HG02623 (cell line): ENCODE measurements around the gene ZNF79.

Experiments
- ATAC-seq: cut with Tn5 transposase; IDR thresholded peaks from one replicate; pipeline ENCODE4 v1.9.1; 2021; ENCODE audit warnings: moderate library complexity; ENCODE audit not compliant: unreplicated experiment

The ZNF79 gene

DNA sequence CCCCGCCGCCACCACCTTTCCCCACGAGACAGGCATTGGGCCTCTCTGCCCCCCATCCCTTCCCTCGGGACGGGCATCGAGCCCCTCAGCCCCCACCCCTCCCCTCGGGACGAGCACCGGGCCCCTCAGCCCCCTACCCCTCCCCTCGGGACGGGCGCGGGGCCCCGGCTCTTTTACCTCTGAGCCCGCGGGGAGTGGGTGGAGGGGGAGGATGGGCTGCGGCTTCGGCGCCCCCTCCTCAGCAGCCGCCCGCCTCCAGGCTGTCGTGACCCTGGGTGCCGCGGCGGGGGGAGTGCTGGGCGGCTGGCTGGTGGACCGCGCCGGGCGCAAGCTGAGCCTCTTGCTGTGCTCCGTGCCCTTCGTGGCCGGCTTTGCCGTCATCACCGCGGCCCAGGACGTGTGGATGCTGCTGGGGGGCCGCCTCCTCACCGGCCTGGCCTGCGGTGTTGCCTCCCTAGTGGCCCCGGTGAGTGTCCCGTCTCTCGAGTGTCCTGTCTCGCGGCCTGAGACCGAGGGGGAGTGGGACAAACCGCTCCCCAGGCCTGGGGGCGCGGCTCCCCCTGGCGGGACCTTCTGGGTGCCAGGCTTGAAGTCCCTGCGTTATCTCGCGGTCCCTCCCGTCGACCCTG, 26.4 kb upstream of the ZNF79 start:
- no peak for ATAC-seq

DNA sequence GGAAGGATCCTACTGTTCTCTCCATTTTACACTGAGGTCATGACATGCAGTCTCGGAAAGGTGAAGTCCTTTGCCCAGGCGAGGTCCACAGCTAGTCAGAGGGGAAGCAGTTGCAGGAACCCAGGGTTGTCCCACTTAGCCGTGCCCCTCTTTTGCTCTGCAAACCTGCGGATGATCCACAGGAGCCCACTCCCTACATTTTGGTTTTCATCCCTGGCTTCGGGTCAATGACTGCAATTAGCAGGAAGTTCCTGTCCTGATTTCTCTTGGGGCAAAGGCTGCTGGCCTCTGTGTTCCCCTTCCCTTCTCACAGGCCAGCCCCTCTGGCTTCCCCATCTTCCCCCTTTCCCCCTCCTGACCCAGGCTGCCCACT, 25.9 kb upstream of the ZNF79 start:
- ATAC-seq = no peak

DNA sequence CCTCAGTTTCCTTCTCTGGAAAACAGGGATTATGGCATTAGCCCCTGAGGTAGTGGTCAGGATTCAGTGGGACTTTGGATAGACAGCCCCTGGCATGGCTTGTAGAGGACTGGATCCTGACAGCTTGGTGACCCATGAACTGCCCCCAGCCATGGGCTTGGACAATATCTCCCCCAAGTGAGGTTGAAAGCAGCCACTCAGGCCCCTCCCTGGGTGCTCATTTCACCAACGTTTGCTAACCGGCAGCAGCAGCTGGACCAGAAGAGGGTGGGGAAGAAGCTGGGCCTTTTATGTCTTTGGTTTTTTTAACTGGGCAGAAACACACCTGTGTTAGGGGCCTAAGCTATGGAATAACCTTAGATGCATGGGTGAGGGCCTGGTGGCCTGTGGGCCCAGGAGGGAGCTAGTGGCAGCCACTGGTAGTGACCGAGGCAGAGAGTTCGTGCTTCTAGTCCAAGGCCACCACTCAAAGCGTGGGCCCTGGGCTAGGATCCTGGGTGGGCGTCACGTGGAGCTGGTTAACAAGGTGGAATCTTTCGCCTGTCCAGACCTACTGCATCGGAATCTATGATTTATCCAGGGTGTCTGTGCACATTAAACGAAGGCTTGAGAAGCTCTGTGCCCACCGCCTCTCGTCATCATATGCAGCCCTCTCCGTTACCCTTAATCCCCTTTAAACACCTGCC, 25.3 kb upstream of the ZNF79 start:
- ATAC-seq = no peak

DNA sequence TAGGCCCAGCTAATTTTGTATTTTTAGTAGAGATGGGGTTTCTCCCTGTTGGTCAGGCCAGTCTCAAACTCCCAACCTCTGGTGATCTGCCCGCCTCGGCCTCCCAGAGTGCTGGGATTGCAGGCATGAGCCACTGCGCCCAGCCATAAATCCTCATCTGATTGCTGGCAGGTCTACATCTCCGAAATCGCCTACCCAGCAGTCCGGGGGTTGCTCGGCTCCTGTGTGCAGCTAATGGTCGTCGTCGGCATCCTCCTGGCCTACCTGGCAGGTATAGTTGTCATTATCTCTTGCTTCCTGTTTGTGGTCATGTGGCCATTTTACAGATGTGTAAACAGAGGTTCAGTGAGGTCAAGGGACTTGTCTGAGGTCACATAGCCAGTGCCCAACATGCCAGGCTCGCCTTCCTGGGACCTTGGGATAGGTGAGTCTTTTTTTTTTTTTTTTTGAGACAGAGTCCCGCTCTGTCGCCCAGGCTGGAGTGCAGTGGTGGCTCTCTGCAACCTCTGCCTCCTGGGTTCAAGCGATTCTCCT, 24.4 kb upstream of the ZNF79 start:
- ATAC-seq = no peak

DNA sequence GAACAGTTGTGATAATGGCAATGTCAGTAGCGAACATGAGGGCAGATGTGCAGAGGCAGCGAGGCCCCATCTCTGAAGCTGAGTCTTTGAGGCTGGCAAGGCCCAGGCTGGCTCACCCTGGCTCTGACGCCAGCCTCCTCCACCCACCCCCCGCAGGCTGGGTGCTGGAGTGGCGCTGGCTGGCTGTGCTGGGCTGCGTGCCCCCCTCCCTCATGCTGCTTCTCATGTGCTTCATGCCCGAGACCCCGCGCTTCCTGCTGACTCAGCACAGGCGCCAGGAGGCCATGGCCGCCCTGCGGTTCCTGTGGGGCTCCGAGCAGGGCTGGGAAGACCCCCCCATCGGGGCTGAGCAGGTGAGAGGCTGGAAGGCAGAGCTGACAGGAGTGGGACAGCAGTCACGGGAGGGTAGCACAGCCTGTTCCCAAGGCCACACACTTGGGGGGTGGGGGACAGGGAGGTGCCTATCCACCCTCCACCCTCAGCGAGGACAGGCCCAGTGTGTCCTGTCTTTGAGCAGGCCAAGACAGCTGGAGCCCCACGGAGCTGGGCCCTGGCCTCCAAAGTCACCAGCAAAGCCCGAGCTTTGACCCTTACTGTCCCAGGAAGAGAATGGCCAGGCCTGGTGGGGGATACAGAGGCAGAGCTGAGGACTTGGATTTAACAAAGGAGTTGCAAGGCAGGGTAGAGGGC, 21.6 kb upstream of the ZNF79 start:
- no peak for ATAC-seq

DNA sequence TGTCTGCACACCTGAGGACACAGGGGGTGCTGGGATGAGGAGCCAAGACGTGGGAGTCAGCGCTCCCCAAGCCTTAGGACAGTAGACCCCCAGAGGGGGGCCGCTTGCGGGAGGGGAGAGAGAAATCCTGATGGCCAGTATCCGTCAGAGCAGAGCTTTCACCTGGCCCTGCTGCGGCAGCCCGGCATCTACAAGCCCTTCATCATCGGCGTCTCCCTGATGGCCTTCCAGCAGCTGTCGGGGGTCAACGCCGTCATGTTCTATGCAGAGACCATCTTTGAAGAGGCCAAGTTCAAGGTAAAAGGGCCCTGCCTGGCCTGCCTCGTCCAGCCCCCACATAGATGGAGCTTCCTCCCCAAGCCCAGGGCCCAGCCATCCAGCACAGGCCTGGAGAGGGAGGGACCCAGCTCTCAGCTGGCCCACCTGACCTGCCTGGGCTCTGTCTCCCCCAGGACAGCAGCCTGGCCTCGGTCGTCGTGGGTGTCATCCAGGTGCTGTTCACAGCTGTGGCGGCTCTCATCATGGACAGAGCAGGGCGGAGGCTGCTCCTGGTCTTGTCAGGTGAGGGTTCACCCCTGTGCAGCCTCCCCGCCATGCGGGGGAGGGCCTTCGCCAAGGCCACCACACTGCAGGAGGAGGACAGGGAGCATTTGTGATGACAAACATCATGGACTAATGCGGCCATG, 20.5 kb upstream of the ZNF79 start:
- no peak for ATAC-seq

DNA sequence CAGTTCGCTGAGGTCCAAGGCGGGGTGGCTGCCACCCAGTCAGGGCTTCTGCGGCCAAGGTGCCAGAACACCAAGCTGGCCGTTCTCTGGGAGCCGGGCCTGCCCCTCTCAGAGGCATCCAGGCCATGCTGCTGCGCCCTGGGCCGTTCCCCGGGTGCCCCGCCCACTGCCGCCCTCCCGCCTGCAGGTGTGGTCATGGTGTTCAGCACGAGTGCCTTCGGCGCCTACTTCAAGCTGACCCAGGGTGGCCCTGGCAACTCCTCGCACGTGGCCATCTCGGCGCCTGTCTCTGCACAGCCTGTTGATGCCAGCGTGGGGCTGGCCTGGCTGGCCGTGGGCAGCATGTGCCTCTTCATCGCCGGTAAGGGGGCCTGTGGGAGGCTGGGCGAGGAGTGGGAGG, 19.6 kb upstream of the ZNF79 start:
- no peak for ATAC-seq

DNA sequence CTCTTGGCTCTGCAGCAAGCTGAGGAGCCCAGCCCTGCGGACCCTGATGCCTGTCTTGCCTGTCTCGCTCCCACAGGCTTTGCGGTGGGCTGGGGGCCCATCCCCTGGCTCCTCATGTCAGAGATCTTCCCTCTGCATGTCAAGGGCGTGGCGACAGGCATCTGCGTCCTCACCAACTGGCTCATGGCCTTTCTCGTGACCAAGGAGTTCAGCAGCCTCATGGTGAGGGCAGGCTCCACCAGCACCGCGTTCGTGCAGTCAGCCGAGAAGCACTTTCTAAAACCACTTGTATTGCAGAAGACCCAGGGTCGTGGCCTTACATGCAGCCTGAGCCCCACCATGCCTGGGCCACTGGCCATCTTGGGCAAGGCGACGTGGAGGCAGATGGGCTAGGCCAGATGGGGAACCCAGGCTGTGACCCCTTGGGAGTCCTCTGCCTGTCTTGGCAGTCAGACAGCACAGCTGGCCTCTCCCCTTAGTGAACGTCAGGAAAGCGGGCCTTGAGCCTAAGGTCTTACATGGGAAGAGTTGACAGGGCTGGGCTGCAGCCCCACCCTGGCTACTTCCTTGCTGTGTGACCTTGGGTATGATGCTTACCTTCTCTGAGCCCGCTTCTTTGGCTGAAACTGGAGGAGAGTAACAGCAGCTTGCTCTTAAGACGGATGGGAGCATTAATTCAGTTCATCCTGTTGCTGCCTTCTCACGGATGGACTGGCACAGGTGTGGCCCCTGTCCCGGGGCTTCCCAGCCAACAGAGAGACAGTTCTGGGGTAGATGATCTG, 18.6 kb upstream of the ZNF79 start:
- no peak for ATAC-seq

DNA sequence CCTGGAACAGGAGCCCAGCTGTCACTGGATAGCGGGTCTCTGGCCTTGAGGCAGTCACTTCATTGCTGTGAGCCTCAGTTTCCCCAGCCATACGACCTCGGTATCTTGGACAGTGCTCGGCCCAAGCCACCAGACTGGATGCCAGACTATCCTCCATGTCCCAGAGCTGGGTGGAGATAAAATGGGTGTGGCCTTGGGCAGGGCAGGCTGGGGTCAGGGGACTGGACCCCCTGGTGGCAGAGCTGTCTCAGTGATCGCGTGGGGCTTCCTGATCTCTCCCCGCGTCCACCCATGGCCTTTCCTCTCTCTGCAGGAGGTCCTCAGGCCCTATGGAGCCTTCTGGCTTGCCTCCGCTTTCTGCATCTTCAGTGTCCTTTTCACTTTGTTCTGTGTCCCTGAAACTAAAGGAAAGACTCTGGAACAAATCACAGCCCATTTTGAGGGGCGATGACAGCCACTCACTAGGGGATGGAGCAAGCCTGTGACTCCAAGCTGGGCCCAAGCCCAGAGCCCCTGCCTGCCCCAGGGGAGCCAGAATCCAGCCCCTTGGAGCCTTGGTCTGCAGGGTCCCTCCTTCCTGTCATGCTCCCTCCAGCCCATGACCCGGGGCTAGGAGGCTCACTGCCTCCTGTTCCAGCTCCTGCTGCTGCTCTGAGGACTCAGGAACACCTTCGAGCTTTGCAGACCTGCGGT, 17.2 kb upstream of the ZNF79 start:
- ATAC-seq = no peak

DNA sequence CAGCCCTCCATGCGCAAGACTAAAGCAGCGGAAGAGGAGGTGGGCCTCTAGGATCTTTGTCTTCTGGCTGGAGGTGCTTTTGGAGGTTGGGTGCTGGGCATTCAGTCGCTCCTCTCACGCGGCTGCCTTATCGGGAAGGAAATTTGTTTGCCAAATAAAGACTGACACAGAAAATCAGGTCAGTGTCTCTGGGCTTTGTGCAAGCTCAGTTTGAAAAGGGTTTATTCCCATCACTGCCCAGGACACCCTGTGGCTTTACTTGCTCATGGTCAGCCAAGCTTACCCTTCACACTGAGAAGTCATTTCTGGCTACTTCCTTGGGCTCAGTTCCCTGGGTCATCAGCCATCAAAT, 16.7 kb upstream of the ZNF79 start:
- no peak for ATAC-seq

DNA sequence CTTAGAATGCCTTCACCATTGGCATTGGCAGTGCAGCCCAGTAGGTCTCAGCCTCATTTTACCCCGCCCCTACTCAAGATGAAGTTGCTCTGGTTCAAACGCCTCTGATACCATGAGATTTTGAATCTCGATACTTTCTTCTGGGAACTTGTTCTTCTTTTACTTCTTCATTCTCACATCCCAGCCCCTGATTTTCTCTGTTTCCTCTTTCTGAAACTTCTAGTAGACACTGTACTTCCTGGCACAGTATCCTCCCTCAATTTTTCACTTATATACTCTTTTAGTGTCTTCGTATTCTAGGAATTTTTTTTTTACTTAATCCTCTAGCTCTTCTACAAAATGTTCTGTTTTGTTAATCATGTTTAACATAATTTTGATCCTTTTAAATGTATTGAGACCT, 13.1 kb upstream of the ZNF79 start:
- ATAC-seq = no peak

DNA sequence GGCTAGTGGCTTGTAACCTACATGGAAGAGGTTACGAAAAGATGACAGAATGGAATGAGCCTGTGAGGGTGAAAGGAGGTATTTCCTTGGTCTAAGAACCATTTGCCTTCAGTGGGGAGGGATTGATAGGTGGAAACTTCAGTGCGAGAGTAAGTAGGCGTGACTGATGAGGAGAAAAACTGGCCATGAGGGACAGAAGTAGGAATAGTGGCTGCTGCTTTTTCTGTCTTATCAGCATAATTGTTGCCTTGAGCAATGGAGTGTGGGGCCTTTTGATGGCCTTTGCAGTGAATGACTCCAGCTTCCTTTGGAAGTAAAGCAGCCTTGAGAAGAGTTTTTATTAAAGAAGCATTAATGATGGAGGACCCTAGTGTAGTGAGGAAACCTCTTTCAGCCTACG, 9.0 kb upstream of the ZNF79 start:
- no peak for ATAC-seq

DNA sequence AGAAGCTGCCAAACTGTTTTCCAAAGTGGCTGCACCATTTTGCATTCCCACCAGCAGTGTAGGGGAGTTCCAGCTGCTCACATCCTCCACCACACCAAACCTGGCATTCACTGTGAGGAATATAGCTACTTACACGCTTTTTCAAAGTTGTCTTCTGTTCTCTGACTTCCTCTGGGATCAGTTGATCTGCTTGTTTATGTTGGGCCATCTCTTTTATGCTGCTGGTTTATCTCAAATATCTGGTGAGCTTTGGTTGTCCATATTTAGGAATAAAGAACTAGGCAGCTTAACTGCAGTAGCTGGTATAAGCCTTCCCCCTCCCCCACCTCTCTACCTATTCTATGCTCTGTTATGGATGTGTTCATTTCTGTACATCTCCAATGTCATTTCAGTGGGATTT, 8.5 kb upstream of the ZNF79 start:
- ATAC-seq = no peak

DNA sequence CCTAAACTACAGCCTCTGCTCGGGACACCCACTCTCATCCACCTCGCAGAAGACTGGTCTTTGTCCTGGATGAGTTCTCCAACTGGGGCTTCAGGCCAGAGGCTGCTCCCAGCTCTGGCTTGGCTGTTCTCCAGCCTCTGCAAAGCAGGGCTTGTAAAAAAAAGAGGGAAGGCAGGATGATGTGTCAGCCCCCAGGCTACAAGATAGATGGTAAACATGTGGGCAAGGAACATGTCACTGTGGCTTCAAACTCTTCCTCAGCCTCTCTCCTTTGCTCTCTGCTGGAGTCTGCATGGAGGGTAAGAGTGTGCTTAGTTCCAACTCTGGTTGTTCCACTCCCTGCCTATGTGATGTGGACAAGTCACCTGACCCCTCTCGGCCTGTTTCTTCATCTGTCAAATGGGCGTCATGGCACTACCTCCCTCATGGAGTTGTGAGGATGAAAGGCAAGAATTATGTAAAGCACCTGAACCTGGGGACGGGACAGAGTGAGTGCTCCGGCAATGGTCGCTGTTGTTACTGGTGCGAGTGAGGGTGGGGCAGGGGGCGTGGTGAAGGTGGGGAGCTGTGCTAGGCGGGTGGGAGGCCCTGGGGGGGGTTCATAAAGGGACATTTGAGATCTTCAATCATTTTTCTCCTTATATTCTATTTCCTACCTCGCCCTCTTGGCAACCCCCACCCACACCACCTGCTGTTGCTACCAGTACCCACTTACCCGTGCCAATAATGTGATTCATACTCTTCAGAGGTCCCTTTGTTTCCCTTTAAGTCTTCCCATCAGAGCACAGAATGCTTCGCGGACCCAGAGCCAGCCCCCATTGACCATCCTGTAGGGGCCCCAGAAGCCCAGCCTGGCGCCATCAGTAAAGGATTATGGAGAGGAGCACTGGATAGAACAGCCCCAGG, 6.8 kb upstream of the ZNF79 start:
- no peak for ATAC-seq

DNA sequence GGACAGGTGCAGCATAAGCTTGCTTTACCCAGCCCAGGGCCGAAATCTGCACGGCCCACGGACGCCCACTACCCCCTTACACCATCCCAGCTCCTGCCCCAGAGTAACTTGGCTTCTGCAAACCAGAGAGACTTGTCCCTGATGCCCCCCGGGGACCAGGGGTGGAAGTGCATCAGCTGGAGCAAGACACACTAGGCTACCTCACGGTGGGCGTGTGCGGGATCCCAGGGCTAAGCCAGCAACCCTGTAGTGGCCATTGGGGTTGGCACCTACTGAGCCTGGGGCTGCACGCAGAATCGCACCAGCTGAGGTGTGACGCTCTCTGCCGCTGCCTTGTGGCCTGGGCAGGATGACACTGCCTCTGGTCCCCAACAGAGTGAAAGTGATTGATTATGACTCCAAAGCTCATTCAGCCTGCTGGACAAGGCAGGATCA, 6.1 kb upstream of the ZNF79 start:
- no peak for ATAC-seq

DNA sequence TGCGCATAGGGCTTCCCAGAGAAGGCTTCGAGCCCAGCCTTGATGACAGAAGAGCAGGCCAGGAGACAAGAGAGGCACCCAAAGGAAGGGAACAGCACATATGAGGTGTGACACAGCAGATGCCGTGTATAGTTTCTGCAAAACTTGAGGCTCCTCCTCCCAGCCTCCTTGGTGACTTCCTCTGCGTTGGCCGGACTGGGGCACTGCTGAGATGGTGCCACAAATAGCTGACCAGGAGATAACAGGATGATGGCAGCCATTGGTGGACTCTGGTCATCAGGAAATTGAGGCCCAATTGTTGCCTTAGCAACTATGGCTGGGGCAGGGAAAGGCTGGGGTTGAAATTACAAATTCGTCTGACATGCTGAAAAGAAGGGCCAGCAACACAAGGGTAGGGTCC, 4.8 kb upstream of the ZNF79 start:
- no peak for ATAC-seq

DNA sequence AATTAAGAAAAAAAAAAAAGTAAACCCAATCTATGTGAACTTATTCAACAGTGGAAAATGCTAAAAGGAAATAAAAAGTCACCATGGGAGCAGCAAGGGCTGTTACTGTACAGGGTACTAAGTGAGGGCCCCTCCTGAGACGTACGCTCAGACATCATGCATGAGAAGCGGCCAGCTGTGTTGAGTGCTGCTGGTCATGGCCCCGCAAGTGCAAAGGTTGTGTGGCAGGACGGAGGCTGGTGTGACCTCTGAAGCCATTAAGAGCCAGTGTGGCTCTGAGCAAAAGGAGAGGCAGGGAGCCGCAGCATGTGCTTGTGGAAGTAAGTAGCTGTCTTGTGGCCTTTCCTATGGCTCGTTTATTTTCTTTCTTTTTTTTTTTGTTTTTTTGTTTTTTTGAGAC, 3.1 kb upstream of the ZNF79 start:
- no peak for ATAC-seq

DNA sequence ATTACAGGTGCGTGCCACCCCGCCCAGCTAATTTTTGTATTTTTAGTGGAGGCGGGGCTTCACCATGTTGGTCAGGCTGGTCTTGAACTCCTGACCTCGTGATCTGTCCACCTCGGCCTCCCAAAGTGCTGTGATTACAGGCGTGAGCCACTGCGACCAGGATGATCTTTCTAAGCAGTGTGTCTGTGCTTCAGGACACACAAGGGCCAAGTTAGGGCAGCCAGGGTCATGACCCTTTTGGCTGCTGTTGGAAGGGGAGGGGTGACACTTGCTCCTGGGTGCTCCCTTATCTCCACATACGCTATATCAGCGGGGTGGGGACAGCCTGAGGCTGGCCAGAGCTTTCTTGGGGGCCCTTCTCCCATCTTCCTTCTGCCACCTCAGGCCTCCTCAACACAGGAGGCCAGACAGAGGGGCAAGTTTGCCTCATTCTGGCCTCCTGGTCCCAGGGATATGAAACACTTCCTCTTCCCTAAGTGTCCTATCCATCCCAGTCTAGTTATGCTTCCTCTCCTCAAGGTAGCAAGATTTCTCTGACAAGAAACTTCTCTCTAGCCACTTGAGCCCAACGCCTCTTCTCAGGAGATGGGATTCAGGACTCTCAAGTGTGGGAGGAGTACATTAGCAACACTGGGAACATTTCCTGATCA, 1.9 kb upstream of the ZNF79 start:
- no peak for ATAC-seq

DNA sequence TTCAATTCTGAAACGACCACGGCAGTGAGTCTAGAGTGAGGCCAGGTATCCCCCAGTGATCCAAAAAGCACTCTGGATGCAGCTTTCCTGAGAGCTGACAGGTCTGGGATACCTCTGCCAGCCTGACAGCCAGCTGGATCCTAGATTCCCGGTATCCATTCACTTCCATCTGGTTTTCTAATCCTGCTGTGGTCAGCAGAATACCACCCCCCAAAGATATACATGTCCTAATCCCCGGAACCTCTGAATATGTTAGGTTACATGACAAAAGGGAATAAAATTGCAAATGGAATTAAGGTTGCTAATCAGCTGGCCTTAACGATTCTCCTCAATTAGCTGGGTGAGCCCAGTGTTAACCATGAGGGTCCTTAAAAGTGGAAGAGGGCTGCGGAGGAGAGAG, 1.4 kb upstream of the ZNF79 start:
- no peak for ATAC-seq
